ENCODE data around the gene SLC28A1.

The SLC28A1 gene

GRCh38 chr15:84878504-84878903, 6.0 kb upstream of the SLC28A1 start:
- H3K4me3 ChIP-seq (ENCODE audit: low read depth, low read length), result no peak overlapping the region
- TF ChIP-seq CTCF (conservative IDR thresholded peaks at IDR 0.05; ENCODE audit: low read depth, low read length), result peak; percentile 84
- DNase-seq (ENCODE audit: low read depth), result peak; percentile 78

DNA sequence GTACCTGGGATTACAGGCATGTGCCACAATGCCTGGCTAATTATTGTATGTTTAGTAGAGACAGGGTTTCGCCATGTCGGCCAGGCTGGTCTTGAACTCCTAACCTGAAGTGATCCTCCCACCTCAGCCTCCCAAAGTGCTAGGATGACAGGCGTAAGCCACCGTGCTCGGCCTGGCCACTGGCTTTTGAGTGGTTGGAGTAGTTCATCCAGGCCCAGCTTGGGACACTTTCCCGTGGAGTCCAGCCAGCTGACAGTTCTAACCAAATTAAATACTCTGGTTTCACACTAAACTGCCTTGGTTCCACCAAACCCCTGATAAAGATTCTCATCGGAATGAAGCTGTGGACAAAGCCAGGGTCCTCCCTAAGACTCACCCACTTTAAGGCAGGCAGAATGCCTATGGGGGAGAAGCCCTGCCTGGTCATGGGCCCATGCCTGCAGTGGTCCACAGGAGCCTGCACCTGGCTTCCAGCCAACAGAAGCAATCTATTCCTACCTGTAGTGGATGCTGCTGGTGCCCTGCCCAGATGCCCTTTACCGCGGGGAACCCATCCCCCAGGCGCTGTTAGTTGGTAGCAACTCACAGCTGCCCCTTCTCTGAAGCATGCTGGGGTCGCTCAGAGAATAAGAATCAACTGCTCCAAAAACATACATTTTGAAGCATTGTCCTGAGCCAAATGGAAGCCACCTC, 5.2 kb upstream of the SLC28A1 start:
- no peak for DNase-seq (ENCODE audit: low read depth)
- no peak overlapping the region for H3K4me3 ChIP-seq (ENCODE audit: low read depth, low read length)
- no peak for TF ChIP-seq CTCF (conservative IDR thresholded peaks at IDR 0.05; ENCODE audit: low read depth, low read length)

DNA sequence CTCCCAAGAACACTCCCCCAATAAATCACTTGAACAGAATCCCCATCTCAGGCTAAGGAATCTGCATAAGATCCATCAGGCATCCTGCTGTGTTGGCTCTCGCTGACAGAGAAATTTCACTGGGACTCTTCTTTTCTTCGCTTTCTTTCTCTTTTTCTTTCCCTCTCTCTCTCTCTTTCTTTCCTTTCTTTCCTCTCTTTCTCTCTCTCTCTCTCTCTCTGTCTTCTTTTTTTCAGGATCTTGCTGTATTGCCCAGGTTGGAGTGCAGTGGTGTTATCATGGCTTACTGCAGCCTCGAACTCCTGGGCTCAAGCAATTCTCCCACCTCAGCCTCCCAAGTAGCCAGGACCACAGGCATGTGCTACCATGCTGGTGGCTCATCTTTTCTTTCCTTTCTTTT, 4.5 kb upstream of the SLC28A1 start:
- DNase-seq (ENCODE audit: low read depth), result no peak
- TF ChIP-seq CTCF (conservative IDR thresholded peaks at IDR 0.05; ENCODE audit: low read depth, low read length), result no peak
- H3K4me3 ChIP-seq (ENCODE audit: low read depth, low read length), result no peak overlapping the region

GRCh38 chr15:84880822-84881519, 3.5 kb upstream of the SLC28A1 start:
- H3K4me3 ChIP-seq (ENCODE audit: low read depth, low read length), result no peak overlapping the region
- no peak for TF ChIP-seq CTCF (conservative IDR thresholded peaks at IDR 0.05; ENCODE audit: low read depth, low read length)
- DNase-seq (ENCODE audit: low read depth), result no peak

GRCh38 chr15:84881520-84881830, 3.0 kb upstream of the SLC28A1 start:
- no peak overlapping the region for H3K4me3 ChIP-seq (ENCODE audit: low read depth, low read length)
- no peak for DNase-seq (ENCODE audit: low read depth)
- TF ChIP-seq CTCF (conservative IDR thresholded peaks at IDR 0.05; ENCODE audit: low read depth, low read length), result no peak

DNA sequence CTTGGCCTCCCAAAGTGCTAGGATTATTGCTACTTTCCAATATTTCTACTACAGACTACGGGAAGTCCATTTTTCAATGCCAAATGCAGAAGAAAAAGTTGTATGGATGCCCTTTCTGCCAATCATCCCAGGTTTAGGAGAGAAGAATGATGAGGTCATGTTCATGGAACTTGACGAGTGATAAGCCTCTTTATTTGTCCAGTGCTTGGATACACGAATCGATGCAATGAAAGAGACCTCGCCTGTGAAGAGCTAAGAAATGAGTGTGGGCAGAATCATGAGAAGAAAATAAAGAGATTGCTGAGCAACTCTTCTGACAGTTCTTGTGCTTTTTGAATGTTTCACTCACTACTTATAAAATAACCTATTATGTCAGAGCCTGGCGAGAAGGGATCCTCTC, 996 bp upstream of the SLC28A1 start:
- TF ChIP-seq CTCF (conservative IDR thresholded peaks at IDR 0.05; ENCODE audit: low read depth, low read length), result no peak
- peak; percentile 30 for DNase-seq (ENCODE audit: low read depth)
- H3K4me3 ChIP-seq (ENCODE audit: low read depth, low read length), result no peak overlapping the region

- TF ChIP-seq CTCF (conservative IDR thresholded peaks at IDR 0.05; ENCODE audit: low read depth, low read length), result no peak
- no peak overlapping the region for H3K4me3 ChIP-seq (ENCODE audit: low read depth, low read length)
- no peak for DNase-seq (ENCODE audit: low read depth)
These were observed 1.3 kb downstream of the SLC28A1 start for GRCh38 chr15:84885801-84886200.
